VCaP (cell line): Measurements from ENCODE around the gene NUDT7.
A peak's percentile ranks its signal among the peaks of the same experiment; 100 is the strongest.

Source experiments
- H3K27ac ChIP-seq: fragments of 450-650 bp; 2 replicates; pipeline ENCODE4 v1.5.1; 2017
- CTCF ChIP-seq: fragments of 450-650 bp; conservative IDR thresholded peaks from 2 replicates; pipeline ENCODE4 v1.5.1; 2017; ENCODE audit warnings: mild to moderate bottlenecking, moderate library complexity

Gene NUDT7

GRCh38 chr16:77722309-77723107 is at the start of gene NUDT7:
TSS of gene NUDT7 (plus strand) at chr16:77722514. CDS start at chr16:77722583, 69 bp downstream.
- TF ChIP-seq CTCF, result no peak
- H3K27ac ChIP-seq, result peak within 1 kb of the TSS; percentile 64; the same call in 1 of the 2 replicates

- no peak overlapping the region for H3K27ac ChIP-seq
- TF ChIP-seq CTCF, result no peak
These were observed 47.4 kb upstream of the NUDT7 start for GRCh38 chr16:77674888-77675287.

- TF ChIP-seq CTCF, result peak; percentile 76
- no peak overlapping the region for H3K27ac ChIP-seq
These were observed 46.6 kb upstream of the NUDT7 start for GRCh38 chr16:77675464-77676324.

GRCh38 chr16:77677129-77677528 is 45.2 kb upstream of the NUDT7 start:
- no peak overlapping the region for H3K27ac ChIP-seq
- no peak for TF ChIP-seq CTCF

- no peak overlapping the region for H3K27ac ChIP-seq
- no peak for TF ChIP-seq CTCF
These were observed 42.9 kb upstream of the NUDT7 start for GRCh38 chr16:77679391-77679790.

GRCh38 chr16:77679901-77680300 is 42.4 kb upstream of the NUDT7 start:
- no peak overlapping the region for H3K27ac ChIP-seq
- no peak for TF ChIP-seq CTCF

- no peak for TF ChIP-seq CTCF
- H3K27ac ChIP-seq, result no peak overlapping the region
These were observed 41.8 kb upstream of the NUDT7 start for GRCh38 chr16:77680496-77680895.
